Heart right ventricle (tissue), 16 donors: Measurements from ENCODE around the gene COX8C. TPM values are rescaled to one million over a fixed set of nuclear protein-coding genes. Genes with fewer than 3 reads are reported as not detected.

ENCODE experiments used
- ATAC-seq, 8 donors: fragments of 200-7000 bp; cut with Tn5 transposase; one replicate each; pipeline ENCODE4 v1.9.1; 2020; ENCODE audit warnings: mild to moderate bottlenecking in 8 of 8, moderate library complexity in 8 of 8, moderate number of reproducible peaks in 1 of 8
- DNase-seq, 2 donors: peaks; one replicate each; pipeline ENCODE4 v3.0.0-alpha.2; 2020
- H3K27ac ChIP-seq, 10 donors: fragments of 200-600 bp; sonication (generic) in 2 of 10; one replicate each; pipeline versions ENCODE4 v1.5.0 to v1.8.0; 2020 to 2022; ENCODE audit warnings: mild to moderate bottlenecking in 3 of 10
- H3K27me3 ChIP-seq, 7 donors: fragments of 200-600 bp; one replicate each; pipeline ENCODE4 v1.8.0; 2021 to 2022; ENCODE audit warnings: mild to moderate bottlenecking in 2 of 7
- H3K36me3 ChIP-seq, 9 donors: fragments of 200-600 bp; sonication (generic) in 1 of 9; one replicate each; pipeline versions ENCODE4 v1.5.0 to v1.8.0; 2020 to 2022; ENCODE audit warnings: mild to moderate bottlenecking in 2 of 9
- H3K4me1 ChIP-seq, 9 donors: fragments of 200-600 bp; sonication (generic) in 1 of 9; one replicate each; pipeline versions ENCODE4 v1.5.0 to v1.8.0; 2020 to 2022; ENCODE audit warnings: mild to moderate bottlenecking in 4 of 9
- H3K4me3 ChIP-seq, 10 donors: fragments of 200-600 bp; sonication (generic) in 2 of 10; one replicate each; pipeline versions ENCODE4 v1.5.0 to v1.8.0; 2020 to 2022; ENCODE audit warnings: mild to moderate bottlenecking in 7 of 10, moderate library complexity in 2 of 10
- H3K9me3 ChIP-seq, 11 donors: fragments of 200-600 bp in 10 of 11; sonication (generic) in 2 of 11; one replicate each; pipeline versions ENCODE4 v1.5.0 to v1.8.0; 2013 to 2022; ENCODE audit warnings: mild to moderate bottlenecking in 2 of 11, control low read depth in 1 of 11, moderate library complexity in 1 of 11
- WGBS, 2 donors: extraction: QIAGEN DNeasy Blood & Tissue Kit; methylation state at CpG; one replicate each; pipeline ENCODE4 v1.1.7; 2013; ENCODE audit warnings: inconsistent platforms in 1 of 2; 5-methylcytosine and 5-hydroxymethylcytosine counted together
- intact Hi-C, 10 donors: fragments of 100-400 bp; cut with DNase I; formaldehyde crosslinking; loops; one replicate each; pipeline versions ENCODE4 v1.11.1 to v1.14.2; 2022
- polyA plus RNA-seq, 2 donors: library from polyadenylated mRNA; stranded (reverse); fragments of 200-250 nt; gene quantifications; one replicate each; pipeline ENCODE4 v1.2.3, GENCODE V29; 2013
- total RNA-seq, 10 donors: library from RNA; stranded (reverse); fragmentation: NEBNext Ultra II Directional in 3 of 10; extraction: Animal tissue kit (Norgen Biotek cat#: 25700) in 3 of 10; gene quantifications; one replicate each; pipeline versions ENCODE4 v1.2.1 to v1.2.4, GENCODE V29; 2021 to 2023
- TF ChIP-seq, protein P1 (sequence below), 9 donors: fragments of 200-600 bp; sonication (generic) in 2 of 9; IDR thresholded peaks; one replicate each; pipeline versions ENCODE4 v1.5.0 to v1.8.0; 2021 to 2022; ENCODE audit warnings: antibody characterized with exemption in 9 of 9, mild to moderate bottlenecking in 5 of 9, moderate library complexity in 1 of 9
- donor health status: Arrhythmogenic right ventricular cardiomyopathy.
- donor health status: ischemic (EF 13 %, LVEDD 7.1; RV severe dilation, severe dysfunction).
- donor health status: healthy with polysubstance abuse.
- donor health status: DM: no; HTN: yes; CAD: no.
- donor health status: DM: no; HTN: no; CAD: no.
- donor health status: ischemic (EF 25% LVEDD 6.9; RV normal size, moderate dysfunction).
- donor health status: ischemic (EF 25% LVEDD 5.7; RV mildly dilated, moderate dysfunction).
- donor health status: healthy.
- donor health status: DM: yes; HTN: yes; CAD: no.
- donor health status: Ischemic cardiomyopathy.
- donor health status: ischemic (EF 35%, LVEDD 5.7; RV mildly dilated, moderate dysfunction).
- donor health status: nonischemic (EF 11% LVEDD 7.7; RV severe dilation, severe dysfunction).
- donor health status: DM: yes; HTN: yes; CAD: no.
- donor health status: PGD.
- donor health status: ischemic (EF 29% LVEDD 5.4; RV normal size, mild dysfunction).
- donor health status: nonischemic (EF 23%, LVEDD 6.1; RV moderate dilation, normal function).

The COX8C gene
- total and polyA plus RNA-seq, 12 donors: 0.61 to 1.3 (median 0.72) TPM; not detected in 7

DNA sequence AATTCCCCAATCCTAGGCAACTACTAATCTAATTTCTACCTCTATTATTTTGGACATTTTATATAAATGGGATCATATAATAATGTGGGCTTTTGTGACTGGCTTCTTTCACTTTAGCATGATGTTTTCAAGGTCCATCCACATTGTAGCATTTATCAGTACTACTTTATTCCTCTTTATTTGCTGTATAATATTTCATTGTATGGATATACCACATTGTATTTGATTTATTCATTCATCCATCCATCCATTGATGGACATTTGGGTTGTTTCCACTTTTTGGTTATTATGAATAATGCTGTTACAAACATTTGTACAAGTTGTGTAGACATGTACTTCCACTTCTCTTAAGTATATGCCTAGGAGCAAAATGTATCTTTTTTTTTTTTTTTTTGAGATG is 31.4 kb upstream of the COX8C start:
- TF ChIP-seq, protein P1, sequence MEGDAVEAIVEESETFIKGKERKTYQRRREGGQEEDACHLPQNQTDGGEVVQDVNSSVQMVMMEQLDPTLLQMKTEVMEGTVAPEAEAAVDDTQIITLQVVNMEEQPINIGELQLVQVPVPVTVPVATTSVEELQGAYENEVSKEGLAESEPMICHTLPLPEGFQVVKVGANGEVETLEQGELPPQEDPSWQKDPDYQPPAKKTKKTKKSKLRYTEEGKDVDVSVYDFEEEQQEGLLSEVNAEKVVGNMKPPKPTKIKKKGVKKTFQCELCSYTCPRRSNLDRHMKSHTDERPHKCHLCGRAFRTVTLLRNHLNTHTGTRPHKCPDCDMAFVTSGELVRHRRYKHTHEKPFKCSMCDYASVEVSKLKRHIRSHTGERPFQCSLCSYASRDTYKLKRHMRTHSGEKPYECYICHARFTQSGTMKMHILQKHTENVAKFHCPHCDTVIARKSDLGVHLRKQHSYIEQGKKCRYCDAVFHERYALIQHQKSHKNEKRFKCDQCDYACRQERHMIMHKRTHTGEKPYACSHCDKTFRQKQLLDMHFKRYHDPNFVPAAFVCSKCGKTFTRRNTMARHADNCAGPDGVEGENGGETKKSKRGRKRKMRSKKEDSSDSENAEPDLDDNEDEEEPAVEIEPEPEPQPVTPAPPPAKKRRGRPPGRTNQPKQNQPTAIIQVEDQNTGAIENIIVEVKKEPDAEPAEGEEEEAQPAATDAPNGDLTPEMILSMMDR (IDR thresholded peaks at IDR 0.05): no peak
- Histone ChIP-seq H3K27me3 (no peaks in the 10 kb centered on the region), H3K9me3 (peaks cover 0 to 3% (median 0%) of the 10 kb centered on the region in 11 donors), H3K36me3 (no peaks in the 10 kb centered on the region), H3K4me3 (no peak overlapping the region), H3K27ac (no peak overlapping the region), H3K4me1 (peaks cover 0 to 59% (median 38%) of the 10 kb centered on the region in 9 donors)
- no peak for ATAC-seq
- intact Hi-C loops: no loop called here
- no peak for DNase-seq

DNA sequence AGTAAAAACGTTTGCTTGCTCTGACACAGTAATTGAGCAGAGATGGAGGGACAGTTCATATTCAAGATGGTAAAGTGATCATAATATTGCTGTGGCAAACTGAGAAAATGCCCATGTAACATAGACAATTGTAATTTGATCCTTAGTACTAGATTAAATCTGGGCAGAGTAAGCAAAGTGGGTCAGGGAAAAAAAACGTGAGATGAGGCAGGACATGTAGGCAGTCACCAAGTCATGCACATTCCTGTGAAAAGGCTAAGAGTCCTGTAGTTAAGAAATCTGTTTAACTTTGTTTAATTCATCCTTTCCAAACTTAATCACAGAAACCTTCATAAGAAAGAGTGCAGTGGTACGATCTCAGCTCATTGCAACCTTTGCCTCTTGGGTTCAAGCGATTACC is 30.3 kb upstream of the COX8C start:
- Histone ChIP-seq H3K4me3 (no peak overlapping the region), H3K9me3 (peaks cover 0 to 3% (median 0%) of the 10 kb centered on the region in 11 donors), H3K4me1 (peaks cover 0 to 61% (median 42%) of the 10 kb centered on the region in 9 donors), H3K27me3 (no peaks in the 10 kb centered on the region), H3K27ac (no peak overlapping the region), H3K36me3 (no peaks in the 10 kb centered on the region)
- TF ChIP-seq, protein P1 (IDR thresholded peaks at IDR 0.05): no peak
- DNase-seq: no peak
- intact Hi-C loops: no loop called here
- WGBS, 2 donors: 77 to 81% methylated on average over 4 of the region's 4 CpGs
- ATAC-seq: no peak

DNA sequence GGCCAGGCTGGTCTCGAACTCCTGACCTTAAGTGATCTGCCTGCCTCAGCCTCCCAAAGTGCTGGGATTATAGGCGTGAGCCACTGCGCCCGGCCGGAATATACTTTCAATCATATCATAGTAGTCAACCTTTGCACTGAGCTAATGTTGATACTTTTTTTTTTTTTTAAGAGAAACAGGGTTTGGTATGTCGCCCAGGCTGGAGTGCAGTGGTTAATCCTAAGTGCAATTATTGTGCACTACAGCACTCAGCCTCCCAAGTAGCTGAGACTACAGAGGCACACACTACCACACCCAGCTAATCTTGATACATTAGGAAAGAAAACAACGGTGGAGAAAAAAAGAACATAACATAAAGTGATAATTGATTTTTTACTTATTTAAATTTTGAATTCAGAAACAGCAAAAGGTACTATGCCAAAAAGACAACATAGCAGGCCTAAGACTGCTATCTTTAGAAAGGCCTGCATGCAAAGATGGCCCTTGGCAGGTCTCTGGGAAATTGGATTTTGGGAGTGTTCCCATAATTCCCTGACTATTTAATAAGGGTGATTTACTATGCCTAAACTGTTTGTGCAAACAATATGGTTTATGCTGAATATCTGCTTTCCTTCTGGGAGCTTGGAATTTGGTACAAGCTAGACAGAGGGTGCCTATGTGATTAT is 29.6 kb upstream of the COX8C start:
- DNase-seq (no peak), ATAC-seq (no peak)
- TF ChIP-seq, protein P1 (IDR thresholded peaks at IDR 0.05): no peak
- Histone ChIP-seq H3K36me3 (no peaks in the 10 kb centered on the region), H3K4me3 (no peak overlapping the region), H3K9me3 (peaks cover 0 to 3% (median 0%) of the 10 kb centered on the region in 11 donors), H3K4me1 (peaks cover 0 to 61% (median 42%) of the 10 kb centered on the region in 9 donors), H3K27me3 (no peaks in the 10 kb centered on the region), H3K27ac (peak overlapping the region in 1 of 10 donors; percentile 27)
- intact Hi-C loops: no loop called here
- 89% methylated on average over 7 of the region's 7 CpGs for WGBS, 2 donors

DNA sequence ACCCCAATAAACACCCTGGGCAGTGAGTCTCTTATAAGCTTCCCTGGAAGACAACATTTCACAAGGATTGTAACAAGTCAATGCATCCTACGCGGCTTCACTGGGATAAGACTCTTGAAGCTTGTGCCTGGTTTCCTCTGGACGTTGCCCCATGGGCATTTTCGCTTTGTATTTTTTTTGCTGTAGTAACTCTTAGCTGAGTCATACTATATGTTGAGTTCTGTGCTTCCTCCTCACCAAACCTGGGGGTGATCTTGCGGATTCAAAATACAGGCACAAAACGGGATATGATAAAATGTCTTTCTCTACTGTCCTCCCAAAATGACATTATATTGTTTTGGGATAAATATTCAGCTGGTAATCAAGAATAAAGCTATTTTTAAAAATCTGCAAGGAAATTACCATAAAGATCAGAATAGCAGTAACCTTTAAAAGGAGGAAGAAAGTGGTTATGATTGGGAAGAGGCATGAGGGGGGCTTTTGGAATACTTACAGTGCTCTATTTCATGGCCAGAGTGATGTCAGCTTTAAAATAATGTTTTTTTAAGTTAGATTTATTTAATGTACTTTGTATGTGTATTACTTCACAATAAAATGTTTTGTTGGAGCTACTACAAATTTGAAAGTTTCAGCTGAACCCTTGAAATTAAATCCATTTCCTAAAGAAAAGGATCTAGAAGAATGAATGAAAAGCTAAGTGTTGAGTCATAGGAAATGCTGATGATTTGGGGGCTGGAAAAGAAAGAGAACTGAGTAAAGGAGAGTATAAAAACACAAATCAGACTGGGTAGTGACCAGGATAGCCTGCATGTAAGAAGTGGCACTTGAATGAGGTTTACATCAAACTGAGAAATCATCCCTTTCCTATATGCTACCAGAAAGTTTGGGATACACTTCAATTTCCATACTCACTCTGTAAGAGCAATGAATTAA is 28.8 kb upstream of the COX8C start:
- Histone ChIP-seq H3K4me3 (no peak overlapping the region), H3K27me3 (no peaks in the 10 kb centered on the region), H3K4me1 (peaks cover 0 to 61% (median 46%) of the 10 kb centered on the region in 9 donors), H3K27ac (peak overlapping the region in 1 of 10 donors; percentile 27), H3K36me3 (no peaks in the 10 kb centered on the region), H3K9me3 (peaks cover 0 to 3% (median 0%) of the 10 kb centered on the region in 11 donors)
- TF ChIP-seq, protein P1 (IDR thresholded peaks at IDR 0.05): no peak
- intact Hi-C loops: no loop called here
- WGBS, 2 donors: 52 to 56% methylated on average over 6 of the region's 6 CpGs
- ATAC-seq (peak in 2 of 8 donors; percentile 27 to 56), DNase-seq (no peak)
